Endodermal cell (in vitro differentiated cells): ENCODE data around the gene STXBP4. TPM values are rescaled to one million over a fixed set of nuclear protein-coding genes. Genes with fewer than 3 reads are reported as not detected.

Experiments used
- DNase-seq: peaks from one replicate; pipeline ENCODE4 v3.0.0-alpha.2; 2017
- H3K27ac ChIP-seq: 2 replicates; pipeline ENCODE4 v1.5.1; 2013; ENCODE audit warnings: mild to moderate bottlenecking, low read depth, low read length, moderate library complexity
- H3K27me3 ChIP-seq: 2 replicates; pipeline ENCODE4 v1.6.1; 2013; ENCODE audit warnings: mild to moderate bottlenecking, low read length, moderate library complexity; ENCODE audit not compliant: insufficient read depth, control insufficient read depth, poor library complexity, severe bottlenecking
- H3K36me3 ChIP-seq: 2 replicates; pipeline ENCODE4 v1.7.0; 2013; ENCODE audit warnings: mild to moderate bottlenecking, low read length, moderate library complexity; ENCODE audit not compliant: control insufficient read depth, insufficient read depth
- H3K4me1 ChIP-seq: one replicate; pipeline ENCODE4 v1.7.0; 2013; ENCODE audit warnings: low read length; ENCODE audit not compliant: control insufficient read depth, insufficient read depth
- H3K4me3 ChIP-seq: 2 replicates; pipeline ENCODE4 v1.5.1; 2013; ENCODE audit warnings: mild to moderate bottlenecking, low read length, moderate library complexity
- H3K9ac ChIP-seq: 2 replicates; pipeline ENCODE4 v1.6.1; 2013; ENCODE audit warnings: mild to moderate bottlenecking, low read length, moderate library complexity; ENCODE audit not compliant: poor library complexity, severe bottlenecking; ENCODE audit errors: extremely low read depth
- H3K9me3 ChIP-seq: 2 replicates; pipeline ENCODE4 v1.6.1; 2013; ENCODE audit warnings: mild to moderate bottlenecking, low read length, moderate library complexity; ENCODE audit not compliant: control insufficient read depth
- H3K27ac Mint-ChIP-seq: 2 replicates; pipeline ENCODE4 v1.8.0; 2020; ENCODE audit warnings: mixed read lengths
- H3K27me3 Mint-ChIP-seq: 2 replicates; pipeline ENCODE4 v1.8.0; 2021; ENCODE audit warnings: mild to moderate bottlenecking, mixed read lengths; ENCODE audit not compliant: insufficient read depth
- H3K36me3 Mint-ChIP-seq: 2 replicates; pipeline ENCODE4 v1.8.0; 2020; ENCODE audit warnings: low read depth, mixed read lengths
- H3K4me1 Mint-ChIP-seq: 2 replicates; pipeline ENCODE4 v1.8.0; 2020; ENCODE audit warnings: mixed read lengths
- H3K4me3 Mint-ChIP-seq: 2 replicates; pipeline ENCODE4 v1.8.0; 2020; ENCODE audit warnings: mild to moderate bottlenecking, moderate library complexity, mixed read lengths
- H3K9me3 Mint-ChIP-seq: 2 replicates; pipeline ENCODE4 v1.8.0; 2020; ENCODE audit warnings: mild to moderate bottlenecking, mixed read lengths
- CTCF ChIP-seq: fragments of 200-600 bp; sonication (generic); conservative IDR thresholded peaks from 2 replicates; pipeline ENCODE4 v1.5.0; 2021; ENCODE audit warnings: antibody characterized with exemption, mild to moderate bottlenecking
- WGBS, 2 experiments: methylation state at CpG; one replicate each; pipeline versions ENCODE4 v1.1.5 to v1.1.7; 2013; ENCODE audit warnings: missing lambda C conversion rate in 2 of 2, mixed read lengths in 1 of 2; ENCODE audit not compliant: insufficient coverage in 1 of 2, insufficient read length in 1 of 2; 5-methylcytosine and 5-hydroxymethylcytosine counted together
- total RNA-seq, 2 donors: library from RNA; stranded (reverse); fragmentation: NEBNext Ultra II Directional in 1 of 2; extraction: Animal tissue kit (Norgen Biotek cat#: 25700) in 1 of 2; gene quantifications; 2 replicates in 1 of 2; 3 replicates in 1 of 2; pipeline ENCODE4 v1.2.1, GENCODE V29; 2021

STXBP4 gene
- total RNA-seq, 2 donors from 2014 or later = 15.5 to 18.0 TPM

DNA sequence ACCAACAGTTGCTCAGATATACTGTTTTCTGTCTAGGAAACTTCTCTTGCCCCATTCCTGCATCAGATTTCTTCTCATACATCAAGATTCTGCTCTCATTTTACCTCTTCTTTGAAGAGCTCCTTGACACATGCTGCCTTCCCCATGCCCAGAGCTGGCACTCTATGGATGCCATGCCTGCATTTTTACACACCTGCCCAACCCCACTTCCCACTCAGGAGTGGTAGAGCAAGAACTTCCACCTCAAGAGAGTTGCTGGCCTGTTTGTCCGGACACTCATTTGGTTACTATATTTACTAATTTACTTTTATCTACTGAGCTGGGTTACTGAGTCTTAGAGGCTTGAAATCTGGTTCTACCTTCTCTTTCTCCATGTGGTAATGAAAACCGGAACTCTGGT is 197.9 kb downstream of the STXBP4 start:
- 83% methylated on average over 2 of the region's 2 CpGs; no CpG with 5 or more reads in 1 of the 2 experiments for WGBS, 2 experiments
- no peak overlapping the region for H3K27ac ChIP-seq

GRCh38 chr17:55167024-55167725 is 198.6 kb downstream of the STXBP4 start:
- H3K9me3 ChIP-seq = no peaks in the 10 kb centered on the region
- H3K4me3 ChIP-seq = no peak overlapping the region
- Mint-ChIP-seq H3K9me3 (no peaks in the 10 kb centered on the region), H3K4me1 (no peaks in the 10 kb centered on the region), H3K36me3 (no peaks in the 10 kb centered on the region), H3K4me3 (no peak overlapping the region), H3K27ac (no peak overlapping the region), H3K27me3 (no peaks in the 10 kb centered on the region)
- H3K27ac ChIP-seq = no peak overlapping the region
- H3K27me3 ChIP-seq = no peaks in the 10 kb centered on the region
- H3K9ac ChIP-seq = no peak overlapping the region
- TF ChIP-seq CTCF = no peak
- no peaks in the 10 kb centered on the region for H3K36me3 ChIP-seq
- DNase-seq = no peak
- no peaks in the 10 kb centered on the region for H3K4me1 ChIP-seq
- WGBS, 2 experiments = 77 to 86% methylated on average over 1 of the region's 2 CpGs

More for the DNA sequence above, 197.9 kb downstream of the STXBP4 start:
- Mint-ChIP-seq H3K27ac (no peak overlapping the region), H3K4me1 (no peaks in the 10 kb centered on the region), H3K9me3 (no peaks in the 10 kb centered on the region), H3K4me3 (no peak overlapping the region), H3K36me3 (no peaks in the 10 kb centered on the region), H3K27me3 (no peaks in the 10 kb centered on the region)
- no peaks in the 10 kb centered on the region for H3K27me3 ChIP-seq
- no peaks in the 10 kb centered on the region for H3K4me1 ChIP-seq
- no peaks in the 10 kb centered on the region for H3K9me3 ChIP-seq
- H3K36me3 ChIP-seq = no peaks in the 10 kb centered on the region
- no peak overlapping the region for H3K9ac ChIP-seq
- no peak for DNase-seq
- H3K4me3 ChIP-seq = no peak overlapping the region
- TF ChIP-seq CTCF = no peak

DNA sequence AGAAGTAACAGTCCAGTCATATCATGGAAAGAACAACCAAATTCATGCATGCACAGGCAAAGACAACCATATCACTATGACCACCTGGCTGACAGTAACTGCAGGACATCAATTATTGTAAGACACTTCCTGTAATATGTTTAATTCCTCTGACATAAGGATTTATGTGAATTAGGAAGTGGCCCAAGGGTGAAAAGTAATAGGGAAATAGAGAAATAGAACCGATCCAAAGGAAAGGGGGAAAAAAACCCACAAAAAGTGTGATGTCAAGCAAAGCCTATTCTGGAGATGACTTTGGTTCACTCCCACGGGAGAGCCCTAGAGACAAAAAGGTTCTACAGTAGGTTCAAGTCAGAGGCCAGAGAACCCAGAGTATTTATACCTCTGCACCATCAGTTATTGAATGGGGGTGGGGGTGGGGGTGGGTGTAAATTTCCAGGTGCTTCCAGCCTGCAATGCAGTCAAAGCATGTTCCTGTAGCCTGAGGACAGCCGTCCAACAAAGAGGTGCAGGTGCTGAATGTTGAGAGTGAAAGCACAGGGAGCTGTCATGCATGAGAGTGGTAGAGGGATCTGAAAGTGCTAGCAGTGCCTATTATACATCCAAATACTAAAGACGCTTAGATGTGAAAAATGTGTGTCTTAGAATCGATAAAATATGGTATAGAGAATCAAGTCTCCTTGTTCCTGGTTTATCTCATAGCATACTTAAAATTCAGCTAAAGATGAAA is 200.6 kb downstream of the STXBP4 start:
- Mint-ChIP-seq H3K36me3 (peaks cover 3% of the 10 kb centered on the region), H3K4me1 (no peaks in the 10 kb centered on the region), H3K9me3 (peaks cover 3% of the 10 kb centered on the region), H3K27ac (no peak overlapping the region), H3K27me3 (no peaks in the 10 kb centered on the region), H3K4me3 (no peak overlapping the region)
- Histone ChIP-seq H3K9ac (no peak overlapping the region), H3K27ac (no peak overlapping the region), H3K36me3 (no peaks in the 10 kb centered on the region), H3K4me1 (peaks cover 3% of the 10 kb centered on the region), H3K4me3 (no peak overlapping the region), H3K27me3 (no peaks in the 10 kb centered on the region), H3K9me3 (peaks cover 8% of the 10 kb centered on the region)
- DNase-seq = no peak
- no peak for TF ChIP-seq CTCF
- WGBS, 2 experiments = 90 to 93% methylated on average over 4 of the region's 5 CpGs
